Epidermal melanocyte (primary cell): ENCODE measurements around the gene CADPS.

Experiments
- DNase-seq: peaks from one replicate; pipeline ENCODE4 v3.0.0; 2011; ENCODE audit warnings: low spot score; ENCODE audit not compliant: insufficient read length

CADPS gene

DNA sequence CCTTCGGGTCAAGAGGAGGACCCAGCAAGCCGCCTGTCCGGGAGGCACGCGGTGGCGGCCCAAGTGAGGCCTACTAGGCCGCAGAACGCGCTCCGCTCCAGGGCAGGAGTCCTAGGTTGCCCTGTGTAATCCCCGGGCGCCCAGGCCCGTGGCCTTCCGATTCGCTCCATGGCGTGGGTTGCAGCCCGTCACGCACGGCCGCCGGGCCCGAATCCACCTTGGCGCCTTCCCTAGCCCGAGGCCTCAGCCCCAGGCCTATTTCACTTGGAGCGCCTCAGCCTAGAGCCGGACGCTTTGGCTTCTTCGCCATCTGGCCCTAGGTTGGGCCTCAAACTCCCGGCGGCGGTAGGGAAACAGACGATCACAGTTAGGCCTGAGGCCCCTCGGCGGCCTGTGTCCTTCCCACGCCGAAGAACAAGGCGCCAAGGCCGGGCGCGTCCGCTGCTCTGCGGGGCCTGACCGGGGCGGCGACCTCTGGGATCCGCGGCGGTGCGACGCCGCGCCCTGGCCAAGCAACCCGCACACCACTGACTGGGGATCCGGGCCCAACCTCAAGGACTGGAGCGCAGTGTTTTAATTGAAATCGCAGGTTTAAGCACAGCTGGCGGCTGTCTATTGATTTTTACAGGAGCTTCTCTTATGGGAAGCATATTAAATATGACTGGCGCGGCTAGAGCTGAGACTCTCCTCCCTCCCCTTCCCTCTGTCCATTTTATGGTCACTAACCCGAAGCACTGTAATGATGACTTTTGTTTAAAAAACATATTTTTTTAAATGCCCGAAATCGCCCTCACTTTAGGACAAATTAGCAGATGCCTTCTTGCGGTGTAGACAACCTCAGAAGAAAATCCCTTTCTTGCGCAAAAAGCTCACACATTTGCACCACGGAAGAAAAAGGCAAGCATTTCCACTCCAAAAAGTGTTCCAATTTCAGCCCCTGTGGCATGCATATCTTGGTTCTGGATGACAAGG lies 498.0 kb downstream of the CADPS start:
- no peak for DNase-seq

DNA sequence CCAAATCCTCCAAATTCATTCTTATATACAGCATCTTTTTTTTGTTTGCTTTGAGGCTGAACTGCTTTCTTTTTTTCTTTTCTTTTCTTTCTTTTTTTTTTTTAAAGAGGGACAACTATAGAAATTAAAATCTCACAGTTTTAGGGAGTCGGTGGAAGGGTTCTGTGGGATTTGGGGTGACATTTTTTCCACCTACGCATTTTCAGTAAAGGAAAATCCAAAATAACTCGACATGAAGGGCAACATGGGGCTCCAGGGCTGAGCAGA lies 498.8 kb downstream of the CADPS start:
- no peak for DNase-seq

DNA sequence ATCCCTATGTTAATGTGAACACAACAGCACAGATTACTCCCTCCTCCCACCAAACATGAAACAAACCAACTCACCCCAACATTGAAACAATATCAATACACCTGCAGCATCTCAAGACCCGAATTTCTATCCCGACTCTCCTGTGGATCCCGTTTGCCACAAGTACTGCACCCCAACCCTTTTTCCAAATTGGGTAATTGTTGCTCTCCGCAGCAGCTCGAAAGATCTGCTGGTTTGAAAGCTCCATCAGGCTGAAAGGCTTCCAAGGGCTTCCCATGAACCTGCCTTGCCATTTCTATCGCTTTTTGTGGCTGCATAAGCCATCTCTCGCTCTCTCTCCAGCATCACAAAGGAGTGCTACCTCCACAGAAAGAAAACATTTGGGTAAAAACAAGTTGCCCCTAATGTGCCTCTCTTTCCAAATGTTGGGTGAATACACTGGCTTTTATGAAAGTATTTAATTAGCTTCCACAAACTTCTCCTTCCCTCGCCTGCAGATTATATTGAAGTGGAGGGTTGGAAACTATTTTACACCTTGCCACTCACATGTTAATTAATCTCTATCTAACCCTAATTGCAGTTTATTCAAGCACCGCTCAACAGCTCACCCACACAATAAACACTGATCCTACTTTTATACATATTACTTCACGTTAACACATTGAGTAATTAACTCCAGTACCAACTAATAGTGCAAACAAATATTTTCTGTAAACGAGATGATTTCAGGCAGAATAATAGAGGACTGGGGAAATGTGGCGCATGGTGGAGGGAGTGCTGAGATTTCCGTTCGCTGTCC lies 499.4 kb downstream of the CADPS start:
- no peak for DNase-seq

DNA sequence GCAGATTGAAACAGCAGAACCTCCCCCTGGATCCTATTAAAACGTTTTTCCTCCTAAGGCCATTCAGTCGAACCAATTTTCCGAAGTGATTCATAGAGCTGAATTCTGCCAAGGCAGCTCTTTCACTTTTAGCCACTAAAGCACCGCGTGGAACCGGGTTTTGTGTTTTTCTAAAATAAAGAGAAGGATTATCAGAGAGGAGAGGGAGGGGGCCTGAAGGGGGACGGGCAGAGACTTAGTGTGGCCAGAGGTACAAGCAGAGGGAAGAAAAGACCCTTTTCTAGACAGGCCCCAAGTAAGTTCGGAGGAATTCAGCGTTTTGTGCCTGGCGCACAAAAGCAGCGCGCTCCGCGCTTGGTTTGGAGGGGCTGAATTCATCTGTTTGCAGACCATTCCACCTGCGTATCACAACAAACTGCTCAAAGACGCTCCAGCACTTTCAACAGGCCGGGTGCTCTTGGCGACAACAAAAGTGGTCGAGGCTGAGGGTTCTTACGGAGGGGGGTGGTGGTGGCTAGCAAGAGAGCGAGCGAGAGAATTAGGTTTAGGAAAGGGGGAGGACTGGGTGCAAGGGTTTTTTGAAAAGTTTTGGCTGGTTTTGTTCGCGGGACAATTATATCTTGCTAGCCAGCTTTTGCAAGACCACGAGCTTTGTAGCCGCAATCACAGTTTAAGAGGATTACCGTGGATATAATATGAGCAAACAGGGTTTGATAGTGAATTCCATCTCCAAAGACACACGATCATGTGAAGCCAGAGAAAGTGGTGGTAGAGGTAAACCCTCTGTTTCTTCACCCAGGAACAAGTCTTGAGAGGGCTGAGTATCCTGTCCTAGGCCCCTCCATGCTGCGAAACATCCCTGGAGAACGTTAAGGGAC lies 500.6 kb downstream of the CADPS start:
- no peak for DNase-seq

DNA sequence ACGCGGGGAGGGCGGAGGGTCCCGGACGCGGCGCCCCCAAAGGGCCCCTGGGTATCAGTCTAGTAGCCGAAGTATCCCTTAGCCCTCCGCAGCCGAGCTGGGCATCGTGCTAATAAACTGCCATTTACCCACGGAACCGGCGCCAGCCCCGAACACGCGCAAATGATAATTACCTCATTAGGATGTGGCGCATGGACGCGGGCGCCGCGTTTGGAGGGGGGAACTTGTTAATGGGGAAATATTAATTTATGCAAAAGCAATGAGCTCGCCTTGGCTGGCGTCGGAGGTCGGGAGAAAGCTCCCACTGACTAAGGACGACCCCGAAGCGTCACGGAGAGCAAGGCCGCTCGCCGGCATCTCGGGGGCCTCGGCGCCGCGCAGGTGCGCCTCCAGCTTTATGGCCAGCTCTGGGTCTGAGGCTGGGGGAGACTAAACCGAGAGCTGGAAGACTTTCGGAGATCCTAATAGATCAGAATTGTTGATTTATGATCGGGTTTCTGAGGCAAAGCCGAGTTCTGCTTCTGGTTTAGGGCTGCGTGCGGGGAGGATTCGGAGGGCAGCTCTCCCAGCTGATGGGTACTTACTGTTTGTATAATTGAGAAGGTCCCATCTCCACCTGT lies 501.4 kb downstream of the CADPS start:
- DNase-seq = no peak

DNA sequence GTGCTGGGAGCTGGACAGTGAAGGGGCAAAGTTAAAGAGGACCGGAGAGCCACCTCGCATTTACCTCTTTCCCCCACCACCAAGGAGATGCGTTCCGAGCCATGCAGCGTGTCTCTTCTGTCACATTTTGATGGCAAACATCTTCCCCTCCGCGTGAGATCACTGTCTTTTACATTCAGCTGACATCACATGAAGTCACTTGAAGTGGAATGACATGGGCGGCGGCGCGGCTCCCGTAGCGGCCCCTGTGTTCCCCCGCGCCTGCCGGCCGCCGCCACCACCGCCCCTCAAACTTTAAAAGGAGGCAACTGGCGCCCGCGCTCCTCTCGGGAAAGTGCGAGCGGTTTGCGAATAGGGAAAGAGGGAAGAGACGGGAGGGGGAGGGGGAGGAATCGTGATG lies 502.0 kb downstream of the CADPS start, which contains the start of gene FEZF2:
FEZF2 (minus strand) TSS at position 336 of the 400 bp plus-strand sequence. CDS start 682 bp downstream, outside the sequence.
- no peak for DNase-seq

DNA sequence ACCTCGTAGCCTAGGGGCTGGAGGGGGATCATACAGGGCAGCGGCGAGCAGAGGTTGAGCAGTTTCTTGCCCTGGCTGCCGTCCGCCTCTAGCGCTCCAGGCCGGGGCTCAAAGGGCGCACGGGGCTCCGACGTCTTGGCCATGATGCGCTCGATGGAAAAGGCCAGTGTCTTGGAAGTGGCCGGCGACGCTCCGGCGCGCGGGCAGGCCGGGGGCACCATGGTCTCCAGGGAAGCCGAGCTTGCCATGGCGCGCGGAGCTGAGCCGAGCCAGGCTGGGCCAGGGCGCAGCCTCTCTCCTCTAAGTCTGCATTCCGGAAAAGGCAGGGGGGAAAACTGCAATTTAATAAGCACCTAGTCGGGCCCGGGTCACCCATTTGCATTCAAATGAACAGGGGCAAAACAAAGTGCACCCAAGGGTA lies 502.6 kb downstream of the CADPS start:
- DNase-seq = no peak

DNA sequence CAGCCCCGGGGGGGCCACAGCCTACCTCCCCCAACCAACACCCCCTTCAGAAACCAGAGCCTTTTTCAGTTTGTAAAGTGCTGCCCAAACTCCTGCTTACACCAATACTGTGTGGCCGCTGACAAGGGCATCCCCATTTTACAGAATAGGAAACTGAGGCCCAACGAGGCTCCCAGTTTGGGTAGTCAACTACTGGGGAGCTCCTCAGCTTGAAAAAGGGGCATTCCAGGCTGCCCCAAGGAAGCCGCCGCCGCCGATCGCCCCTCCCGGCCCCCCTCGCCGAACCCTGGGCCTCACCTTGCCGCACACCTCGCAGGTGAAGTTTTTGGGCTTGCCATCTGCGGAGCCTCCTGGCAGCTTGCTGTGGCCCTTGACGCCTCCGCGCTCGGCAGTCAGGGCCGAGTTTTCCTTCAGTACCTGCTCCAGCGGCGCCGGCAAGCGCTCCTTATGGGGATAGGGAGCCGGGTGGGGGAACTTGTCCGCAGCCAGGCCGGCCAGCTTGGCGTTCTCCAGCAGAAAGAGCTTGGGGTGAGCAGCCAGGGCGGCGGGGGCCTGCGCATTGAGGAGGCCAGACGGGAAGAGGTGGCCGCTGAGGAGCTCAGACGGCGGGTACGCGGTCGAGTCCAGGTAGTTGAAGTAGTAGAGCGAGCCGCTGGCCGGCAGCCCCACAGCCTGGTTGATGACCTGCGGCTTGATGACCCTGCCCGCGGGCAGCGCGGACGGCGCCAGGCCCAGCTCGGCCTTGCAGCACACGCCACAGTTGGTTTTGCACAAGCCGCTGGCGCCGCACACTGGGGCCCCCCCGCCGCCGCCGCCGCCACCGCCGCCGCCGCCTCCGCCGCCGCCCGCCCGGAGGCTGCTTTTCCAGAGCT lies 503.3 kb downstream of the CADPS start:
- no peak for DNase-seq

DNA sequence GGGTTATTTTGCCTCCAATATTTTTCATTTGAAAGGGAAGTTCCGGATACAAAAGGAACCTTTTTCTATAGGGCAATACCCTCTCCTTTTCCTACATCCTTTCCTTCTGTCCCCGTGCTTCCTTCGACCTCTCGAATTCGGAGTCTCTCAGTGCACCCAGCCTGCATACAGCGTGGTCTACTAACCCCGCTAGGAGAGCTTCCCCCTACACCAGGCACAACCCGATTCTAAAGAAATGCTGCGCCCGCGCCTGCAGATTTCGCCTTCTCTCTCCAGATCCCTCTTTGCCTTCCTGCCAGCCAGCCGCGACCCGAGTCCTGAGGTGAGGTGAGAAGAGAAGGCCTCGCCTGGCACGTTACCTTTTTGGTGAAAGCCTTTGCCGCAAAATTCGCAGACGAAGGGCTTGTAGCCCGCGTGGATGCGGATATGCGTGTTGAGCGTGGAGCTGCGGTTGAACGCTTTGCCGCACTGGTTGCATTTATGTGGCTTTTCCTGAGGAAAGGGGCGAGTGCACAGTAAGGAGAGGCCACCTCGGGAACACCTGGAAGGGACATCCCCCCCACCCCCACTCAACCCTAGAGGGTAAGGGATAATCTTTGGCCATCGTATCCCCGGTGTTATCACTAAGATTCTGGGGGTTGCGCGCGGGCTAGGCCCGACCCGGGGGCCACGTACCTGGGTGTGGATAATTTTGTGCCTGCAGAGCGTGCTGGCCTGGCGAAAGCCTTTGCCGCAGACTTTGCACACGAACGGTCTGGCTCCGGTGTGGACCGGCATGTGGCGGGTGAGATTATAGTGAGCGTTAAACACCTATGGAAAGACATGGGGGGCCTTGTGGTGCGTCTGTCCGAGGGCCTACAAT lies 504.1 kb downstream of the CADPS start:
- no peak for DNase-seq

DNA sequence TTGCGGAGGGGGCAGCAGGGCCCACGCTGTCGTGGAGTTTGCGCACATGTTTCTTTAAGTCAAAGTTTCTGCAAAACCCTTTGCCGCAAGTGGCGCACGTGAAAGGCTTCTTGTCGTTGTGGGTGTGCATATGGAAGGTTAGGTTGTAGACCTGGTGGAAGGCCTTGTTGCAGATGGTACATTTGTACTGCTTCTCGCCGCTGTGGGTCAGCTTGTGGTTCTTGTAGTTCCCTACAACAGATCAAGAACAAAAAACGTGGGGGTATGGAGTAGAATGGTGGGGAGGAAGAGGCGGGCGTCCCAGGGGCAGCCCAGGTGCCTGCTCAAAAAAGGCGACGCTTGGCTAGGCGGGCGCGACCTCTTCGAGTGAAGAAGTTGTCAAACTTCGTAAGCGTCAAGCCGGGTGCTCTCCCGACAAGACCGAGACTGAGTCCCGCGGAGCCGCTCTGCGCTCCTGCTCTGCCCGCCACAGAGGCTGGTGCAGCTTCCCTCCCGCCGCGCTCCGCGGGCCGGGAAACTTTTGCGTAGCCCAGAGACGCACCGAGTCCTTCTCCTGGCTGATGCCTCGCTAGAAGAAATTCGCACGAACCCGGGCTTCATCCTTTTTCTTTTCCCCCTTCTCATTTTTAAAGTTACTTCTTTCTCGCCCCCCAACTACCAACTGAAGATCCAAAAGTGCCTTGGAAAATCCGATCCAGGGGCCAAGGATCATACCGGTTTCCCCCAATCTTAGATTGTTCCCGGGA lies 504.9 kb downstream of the CADPS start:
- DNase-seq = no peak

DNA sequence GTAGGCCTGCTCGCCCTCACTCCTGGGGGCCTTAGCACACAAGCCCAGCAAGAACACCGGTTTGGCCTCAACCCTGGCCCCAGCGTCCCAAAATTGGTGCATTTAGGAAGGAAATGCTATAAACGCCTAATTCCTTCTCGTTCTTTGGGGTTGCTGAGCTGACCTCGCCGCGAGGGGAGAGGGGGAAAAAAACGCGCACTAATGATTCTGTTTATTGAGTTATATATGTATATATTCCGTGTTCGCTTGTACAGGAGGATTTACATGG lies 505.8 kb downstream of the CADPS start:
- DNase-seq = no peak

DNA sequence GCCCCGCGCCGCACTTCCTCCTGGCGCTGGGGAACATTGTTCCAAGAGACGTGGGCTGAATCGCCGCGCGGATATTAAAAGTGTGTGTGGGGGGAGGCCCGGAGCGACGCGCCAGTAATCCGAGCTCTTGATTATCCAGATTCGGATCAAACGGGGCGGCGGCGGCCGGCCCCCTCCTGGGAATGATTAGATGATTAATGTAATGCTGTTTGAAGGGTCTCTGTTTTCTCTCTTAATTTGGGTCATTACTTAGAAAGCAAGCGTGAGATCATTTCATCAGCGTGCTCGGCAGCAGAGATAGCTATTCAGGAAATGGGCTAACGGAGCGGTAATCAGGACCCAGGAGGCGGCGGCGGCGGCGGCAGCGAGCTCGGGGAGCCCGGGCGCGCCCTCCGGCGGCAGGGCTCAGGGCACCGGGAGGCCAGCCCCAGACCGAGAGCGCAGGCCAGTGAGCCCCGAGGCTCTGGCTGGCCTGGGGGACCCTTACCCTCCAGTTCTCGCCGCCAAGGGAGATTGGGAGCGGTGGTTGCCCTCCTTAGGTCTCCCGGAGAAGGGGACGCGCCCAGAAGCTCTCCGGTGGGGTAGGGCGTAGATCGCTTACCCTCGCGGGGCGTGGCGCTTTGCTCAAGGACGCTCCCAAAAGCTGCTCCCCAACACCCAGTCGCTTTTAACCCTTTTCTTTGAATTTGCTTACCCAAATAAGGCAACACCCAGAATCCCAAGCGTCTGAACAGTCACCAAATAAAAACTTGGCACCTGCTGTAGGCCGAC lies 506.3 kb downstream of the CADPS start:
- no peak for DNase-seq

DNA sequence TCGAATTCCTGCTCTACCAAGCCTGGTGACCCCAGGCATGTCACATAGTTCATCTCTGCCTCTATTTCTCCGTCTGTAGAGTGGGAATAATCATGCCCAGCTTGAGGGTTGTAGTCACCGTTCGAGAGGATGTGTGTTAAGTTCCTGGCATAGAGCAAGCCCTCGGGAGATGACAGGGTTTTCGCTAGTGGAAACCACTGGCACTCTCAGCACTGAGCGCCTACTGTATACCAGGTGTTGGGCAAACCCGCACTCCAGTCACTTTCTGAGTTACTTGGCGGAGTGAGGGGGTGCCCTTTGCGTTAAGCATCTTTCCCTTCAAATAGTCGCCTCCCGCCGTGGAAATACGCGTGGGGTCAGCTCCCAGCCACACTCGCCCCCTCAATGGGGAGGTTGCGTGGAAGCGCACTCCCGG lies 506.9 kb downstream of the CADPS start:
- DNase-seq = no peak

DNA sequence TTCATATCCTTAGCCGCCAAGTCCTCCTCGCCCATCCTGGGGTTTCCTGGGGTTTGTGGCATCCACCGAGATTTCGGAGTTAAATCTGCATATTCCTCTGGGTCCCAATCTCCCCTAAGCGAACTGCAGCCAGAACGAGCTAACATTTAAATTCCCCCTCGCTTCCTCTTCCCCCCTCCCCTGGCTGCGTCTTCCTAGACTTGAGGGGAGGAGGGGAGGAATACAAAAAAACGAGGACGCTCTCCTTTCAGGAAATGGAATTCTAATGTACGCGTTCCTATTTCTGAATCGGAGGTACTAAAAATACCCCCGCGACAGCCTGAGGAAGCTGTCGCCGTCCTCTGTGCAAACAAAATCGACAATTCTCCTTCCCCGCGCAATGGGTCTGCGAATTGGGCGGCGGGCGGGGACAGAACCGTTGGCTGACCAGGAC lies 507.4 kb downstream of the CADPS start:
- DNase-seq = no peak

DNA sequence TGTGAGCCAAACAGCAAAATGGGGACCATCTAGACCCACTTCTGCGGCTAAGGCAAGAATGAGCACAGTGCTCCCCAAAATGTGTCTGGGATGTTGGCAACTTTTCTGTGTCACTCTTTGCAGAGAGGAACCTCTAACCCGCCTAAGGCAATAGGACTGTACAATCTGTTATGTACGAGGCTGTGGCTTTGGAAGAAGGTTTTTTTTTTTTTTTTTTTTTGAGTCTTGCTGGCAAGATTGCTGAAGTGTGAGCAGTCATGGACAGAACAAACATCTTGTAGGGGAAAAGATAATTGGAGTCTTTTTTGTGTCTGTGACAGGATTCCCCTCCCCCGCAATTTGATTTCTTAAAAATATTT lies 509.1 kb downstream of the CADPS start:
- no peak for DNase-seq

DNA sequence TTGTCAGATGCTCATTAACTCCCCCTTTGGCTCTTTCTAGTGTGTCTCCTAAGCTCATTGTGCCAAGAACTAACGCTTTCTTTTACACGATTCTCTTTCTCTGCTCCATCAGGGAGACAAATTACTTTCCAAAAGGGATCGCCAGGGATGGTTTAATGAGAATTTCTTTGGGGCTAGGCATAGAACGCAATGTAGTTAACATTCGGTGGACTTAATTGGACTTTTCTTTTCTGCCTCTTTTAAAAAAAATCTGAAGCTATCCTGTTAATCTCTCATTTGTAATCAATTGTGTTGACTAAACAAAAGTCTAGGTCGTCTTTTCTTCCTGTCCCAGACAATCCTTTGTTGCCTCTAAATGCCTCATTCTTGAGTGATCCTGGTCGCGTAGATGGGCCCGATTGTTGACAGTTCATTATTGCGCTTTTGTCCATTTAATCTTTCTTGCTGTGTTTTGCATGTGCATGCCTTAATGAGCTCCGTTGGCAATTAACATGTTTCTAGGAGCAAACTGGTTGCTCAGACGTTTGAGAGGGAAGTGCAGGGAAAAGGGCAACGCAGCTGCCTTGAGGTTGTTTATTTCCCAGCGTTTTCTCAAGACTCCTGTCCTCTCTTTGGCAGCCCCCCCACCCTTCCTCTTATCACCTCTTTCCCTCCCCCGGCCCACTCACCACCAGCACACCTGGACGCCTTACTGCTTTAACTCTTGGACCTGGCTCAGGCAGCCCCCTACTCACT lies 509.7 kb downstream of the CADPS start:
- no peak for DNase-seq

DNA sequence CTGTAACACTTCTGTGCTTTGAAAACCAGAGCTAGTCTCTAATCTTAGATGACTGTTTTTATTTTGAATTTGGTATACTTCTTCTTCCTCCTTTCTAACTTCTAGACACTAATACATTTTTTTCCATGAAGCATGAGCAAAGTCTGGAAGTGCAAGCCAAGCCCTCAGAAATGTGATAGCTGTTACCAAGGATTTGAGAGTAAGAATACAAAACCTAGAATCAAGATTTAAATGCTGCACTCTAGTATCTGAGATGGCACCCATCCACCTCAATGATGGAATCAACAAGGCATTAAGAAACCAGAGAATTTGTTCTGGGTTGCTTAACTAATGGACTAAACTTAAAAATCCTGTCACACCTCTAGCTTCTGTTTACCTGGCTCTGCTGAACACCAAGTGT lies 511.0 kb downstream of the CADPS start:
- DNase-seq = no peak
